ENCODE results near the gene PEX11G. TPM values are rescaled to one million over a fixed set of nuclear protein-coding genes. Genes with fewer than 3 reads are reported as not detected.

The PEX11G gene
- total RNA-seq, 1 experiment from 2014 or later: 2.9 TPM

DNA sequence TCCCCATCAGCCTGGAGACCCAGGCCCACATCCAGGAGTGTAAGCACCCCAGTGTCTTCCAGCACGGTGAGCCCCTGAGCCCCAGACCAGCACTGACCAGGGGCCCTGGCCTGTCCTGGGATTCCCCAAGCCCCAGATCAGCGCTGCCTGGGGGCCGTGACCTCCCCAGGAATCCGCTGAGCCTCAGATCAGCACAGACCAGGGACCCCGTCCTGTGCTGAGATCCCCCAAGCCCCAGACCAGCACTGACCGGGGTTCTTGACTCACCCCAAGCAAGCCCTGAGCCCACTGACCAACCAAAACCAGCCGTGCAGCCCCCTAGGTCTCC is 39.3 kb upstream of the PEX11G start:
- intact Hi-C loops (cut with micrococcal nuclease; ENCODE audit: unreplicated experiment): no loop called here
- BruUV-seq (replicated peaks): no TSS peak
- H3K4me3 ChIP-seq (ENCODE audit: low read depth in 2 of 2, low read length in 2 of 2): no peak overlapping the region
- H3K9me3 ChIP-seq (ENCODE audit: control insufficient read depth, insufficient read depth, low read depth, low read length): no peaks in the 10 kb centered on the region
- CTCF ChIA-PET: no interaction called here
- ATAC-seq (no peak), DNase-seq (ENCODE audit: low read depth, low spot score) (no peak)
- in situ Hi-C loops (cut with HindIII; ENCODE audit: low pct_unique_long_range_greater_than_20kb, low sequenced_read_pairs): no loop called here
- H3K27ac ChIP-seq (ENCODE audit: low read length): no peak overlapping the region
- TF ChIP-seq TCF7L2 (IDR thresholded peaks at IDR 0.05; ENCODE audit: low read depth, low read length) (no peak), POLR2AphosphoS5 (IDR thresholded peaks at IDR 0.05; ENCODE audit: low read depth, low read length) (no peak), SIN3A (IDR thresholded peaks at IDR 0.05; ENCODE audit: borderline replicate concordance, insufficient read depth, low read depth, low read length) (no peak)
- TF ChIP-seq, protein P1, sequence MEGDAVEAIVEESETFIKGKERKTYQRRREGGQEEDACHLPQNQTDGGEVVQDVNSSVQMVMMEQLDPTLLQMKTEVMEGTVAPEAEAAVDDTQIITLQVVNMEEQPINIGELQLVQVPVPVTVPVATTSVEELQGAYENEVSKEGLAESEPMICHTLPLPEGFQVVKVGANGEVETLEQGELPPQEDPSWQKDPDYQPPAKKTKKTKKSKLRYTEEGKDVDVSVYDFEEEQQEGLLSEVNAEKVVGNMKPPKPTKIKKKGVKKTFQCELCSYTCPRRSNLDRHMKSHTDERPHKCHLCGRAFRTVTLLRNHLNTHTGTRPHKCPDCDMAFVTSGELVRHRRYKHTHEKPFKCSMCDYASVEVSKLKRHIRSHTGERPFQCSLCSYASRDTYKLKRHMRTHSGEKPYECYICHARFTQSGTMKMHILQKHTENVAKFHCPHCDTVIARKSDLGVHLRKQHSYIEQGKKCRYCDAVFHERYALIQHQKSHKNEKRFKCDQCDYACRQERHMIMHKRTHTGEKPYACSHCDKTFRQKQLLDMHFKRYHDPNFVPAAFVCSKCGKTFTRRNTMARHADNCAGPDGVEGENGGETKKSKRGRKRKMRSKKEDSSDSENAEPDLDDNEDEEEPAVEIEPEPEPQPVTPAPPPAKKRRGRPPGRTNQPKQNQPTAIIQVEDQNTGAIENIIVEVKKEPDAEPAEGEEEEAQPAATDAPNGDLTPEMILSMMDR (IDR thresholded peaks at IDR 0.05): no peak
- TF ChIP-seq, protein P2, sequence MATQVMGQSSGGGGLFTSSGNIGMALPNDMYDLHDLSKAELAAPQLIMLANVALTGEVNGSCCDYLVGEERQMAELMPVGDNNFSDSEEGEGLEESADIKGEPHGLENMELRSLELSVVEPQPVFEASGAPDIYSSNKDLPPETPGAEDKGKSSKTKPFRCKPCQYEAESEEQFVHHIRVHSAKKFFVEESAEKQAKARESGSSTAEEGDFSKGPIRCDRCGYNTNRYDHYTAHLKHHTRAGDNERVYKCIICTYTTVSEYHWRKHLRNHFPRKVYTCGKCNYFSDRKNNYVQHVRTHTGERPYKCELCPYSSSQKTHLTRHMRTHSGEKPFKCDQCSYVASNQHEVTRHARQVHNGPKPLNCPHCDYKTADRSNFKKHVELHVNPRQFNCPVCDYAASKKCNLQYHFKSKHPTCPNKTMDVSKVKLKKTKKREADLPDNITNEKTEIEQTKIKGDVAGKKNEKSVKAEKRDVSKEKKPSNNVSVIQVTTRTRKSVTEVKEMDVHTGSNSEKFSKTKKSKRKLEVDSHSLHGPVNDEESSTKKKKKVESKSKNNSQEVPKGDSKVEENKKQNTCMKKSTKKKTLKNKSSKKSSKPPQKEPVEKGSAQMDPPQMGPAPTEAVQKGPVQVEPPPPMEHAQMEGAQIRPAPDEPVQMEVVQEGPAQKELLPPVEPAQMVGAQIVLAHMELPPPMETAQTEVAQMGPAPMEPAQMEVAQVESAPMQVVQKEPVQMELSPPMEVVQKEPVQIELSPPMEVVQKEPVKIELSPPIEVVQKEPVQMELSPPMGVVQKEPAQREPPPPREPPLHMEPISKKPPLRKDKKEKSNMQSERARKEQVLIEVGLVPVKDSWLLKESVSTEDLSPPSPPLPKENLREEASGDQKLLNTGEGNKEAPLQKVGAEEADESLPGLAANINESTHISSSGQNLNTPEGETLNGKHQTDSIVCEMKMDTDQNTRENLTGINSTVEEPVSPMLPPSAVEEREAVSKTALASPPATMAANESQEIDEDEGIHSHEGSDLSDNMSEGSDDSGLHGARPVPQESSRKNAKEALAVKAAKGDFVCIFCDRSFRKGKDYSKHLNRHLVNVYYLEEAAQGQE (IDR thresholded peaks at IDR 0.05; ENCODE audit: insufficient read depth in 1 of 2, low read depth in 2 of 2, low read length in 1 of 2): no peak
- H3K36me3 ChIP-seq (ENCODE audit: control insufficient read depth, insufficient read depth, low read length): no peaks in the 10 kb centered on the region
- POLR2A ChIA-PET: no interaction called here
- H3K27me3 ChIP-seq (ENCODE audit: control insufficient read depth, insufficient read depth, low read length): no peaks in the 10 kb centered on the region
- H3K4me1 ChIP-seq (ENCODE audit: control insufficient read depth, insufficient read depth, low read length): 0 out of 2 replicates have a peak, but pooled peaks cover 1% of the 10 kb centered on the region

DNA sequence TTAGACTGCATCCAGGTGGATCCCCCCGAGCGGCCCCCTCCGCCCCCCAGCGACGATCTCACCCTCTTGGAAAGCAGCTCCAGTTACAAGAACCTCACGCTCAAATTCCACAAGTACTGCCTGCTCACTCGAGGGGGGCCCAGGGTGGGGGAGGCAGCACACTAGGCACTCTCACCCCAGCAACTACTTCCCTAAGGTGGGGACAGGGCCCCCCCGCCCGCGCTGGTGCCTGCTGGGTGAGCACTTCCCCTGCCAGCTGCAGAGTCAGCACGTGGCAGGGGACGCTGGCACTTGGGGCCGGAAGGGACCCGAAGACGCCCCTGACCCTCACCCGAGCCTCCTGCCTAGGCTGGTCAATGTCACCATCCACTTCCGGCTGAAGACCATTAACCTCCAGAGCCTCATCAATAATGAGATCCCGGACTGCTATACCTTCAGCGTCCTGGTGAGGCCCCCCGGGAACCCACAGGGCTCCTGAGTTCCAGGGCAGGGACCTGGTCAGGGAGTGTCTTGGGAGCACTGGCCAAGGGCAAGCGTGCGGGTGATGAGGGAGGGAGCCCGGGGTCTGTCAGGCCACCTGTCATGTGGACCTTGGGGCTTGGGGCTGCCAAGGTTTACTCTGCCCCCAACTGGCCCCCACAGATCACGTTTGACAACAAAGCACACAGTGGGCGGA is 38.8 kb upstream of the PEX11G start:
- Histone ChIP-seq H3K9me3 (ENCODE audit: control insufficient read depth, insufficient read depth, low read depth, low read length) (no peaks in the 10 kb centered on the region), H3K27ac (ENCODE audit: low read length) (no peak overlapping the region), H3K27me3 (ENCODE audit: control insufficient read depth, insufficient read depth, low read length) (no peaks in the 10 kb centered on the region), H3K4me1 (ENCODE audit: control insufficient read depth, insufficient read depth, low read length) (no peaks in the 10 kb centered on the region), H3K36me3 (ENCODE audit: control insufficient read depth, insufficient read depth, low read length) (no peaks in the 10 kb centered on the region; the same call in 1 of the 2 replicates), H3K4me3 (ENCODE audit: low read depth in 2 of 2, low read length in 2 of 2) (no peak overlapping the region)
- DNase-seq (ENCODE audit: low read depth, low spot score): no peak
- in situ Hi-C loops (cut with HindIII; ENCODE audit: low pct_unique_long_range_greater_than_20kb, low sequenced_read_pairs) (no loop called here), intact Hi-C loops (cut with micrococcal nuclease; ENCODE audit: unreplicated experiment) (no loop called here)
- TF ChIP-seq, protein P2 (IDR thresholded peaks at IDR 0.05; ENCODE audit: insufficient read depth in 1 of 2, low read depth in 2 of 2, low read length in 1 of 2): no peak
- TF ChIP-seq, protein P1 (IDR thresholded peaks at IDR 0.05): no peak
- TF ChIP-seq POLR2AphosphoS5 (IDR thresholded peaks at IDR 0.05; ENCODE audit: low read depth, low read length) (no peak), TCF7L2 (IDR thresholded peaks at IDR 0.05; ENCODE audit: low read depth, low read length) (no peak), SIN3A (IDR thresholded peaks at IDR 0.05; ENCODE audit: borderline replicate concordance, insufficient read depth, low read depth, low read length) (no peak)
- ChIA-PET CTCF (interaction anchor here (1.0 kb wide), 1 partner anchor 41 kb away, joined by 3 read pairs; no protein-coding TSS in a partner anchor), POLR2A (no interaction called here)
- ATAC-seq: no peak
- no TSS peak for BruUV-seq (replicated peaks)
